K562 (cell line): Measurements from ENCODE around the gene TNFAIP3. TPM values are rescaled to one million over a fixed set of nuclear protein-coding genes. Genes with fewer than 3 reads are reported as not detected.

Source experiments
- CBX5 ChIP-seq: IDR thresholded peaks from 2 replicates; pipeline ENCODE4 v1.6.1; 2014; ENCODE audit warnings: low read depth, borderline replicate concordance
- EGR1 ChIP-seq: fragments of 450-650 bp; conservative IDR thresholded peaks from 2 replicates; pipeline ENCODE4 v1.6.1; 2017; ENCODE audit warnings: mild to moderate bottlenecking
- FOSL1 ChIP-seq: fragments of 200-800 bp; sonication (Bioruptor generic); conservative IDR thresholded peaks from 2 replicates; pipeline ENCODE4 v1.6.1; 2016; ENCODE audit warnings: missing genetic modification characterization, missing compliant biosample characterization
- FOXJ2 ChIP-seq: fragments of 200-800 bp; sonication (Bioruptor generic); IDR thresholded peaks from 2 replicates; pipeline ENCODE4 v1.6.1; 2016; ENCODE audit warnings: missing genetic modification characterization, missing compliant biosample characterization
- FOXJ3 ChIP-seq: sonication (generic); formaldehyde crosslinking; IDR thresholded peaks from 2 replicates; pipeline ENCODE4 v1.4.0; 2020; ENCODE audit warnings: mild to moderate bottlenecking, missing genetic modification reagents
- PML ChIP-seq: IDR thresholded peaks from 2 replicates; pipeline ENCODE4 v1.6.1; 2012; ENCODE audit warnings: low read length, inconsistent platforms
- ZNF76 ChIP-seq: fragments of 250-450 bp; sonication (Bioruptor Pico); IDR thresholded peaks from 2 replicates; pipeline ENCODE4 v1.4.0; 2020; ENCODE audit warnings: mild to moderate bottlenecking, moderate library complexity, borderline replicate concordance
- polyA plus RNA-seq, 8 experiments: library from polyadenylated mRNA; depleted of rRNA in 4 of 8; stranded (reverse) in 5 of 8; unstranded in 3 of 8; fragments of >200 nt; fragmentation: Nextera tagmentation in 2 of 8; fragmentation: Illumina TruSeq in 1 of 8; extraction: Ambion mirVana in 2 of 8; extraction: Trizol in 1 of 8; gene quantifications; 2 replicates each; pipeline versions ENCODE4 v1.2.1 to v1.2.3, GENCODE V29; 2011 to 2014; ENCODE audit warnings: inconsistent platforms in 1 of 8, missing spikeins in 1 of 8
- total RNA-seq, 7 experiments: library from RNA; depleted of rRNA in 6 of 7; stranded (reverse); fragments of >200 nt in 6 of 7; fragmentation: Illumina TruSeq in 2 of 7; extraction: Trizol in 2 of 7; gene quantifications; 2 replicates each; pipeline versions ENCODE4 v1.2.1 to v1.2.3, GENCODE V29; 2011 to 2021; ENCODE audit warnings: low replicate concordance in 1 of 7
- TF ChIP-seq, protein P1 (sequence below), 2 experiments: fragments of 150-350 bp in 1 of 2; IDR thresholded peaks; 2 replicates each; pipeline ENCODE4 v1.6.1; 2012 to 2016; ENCODE audit warnings: low read depth in 2 of 2, low read length in 2 of 2, mild to moderate bottlenecking in 1 of 2, moderate library complexity in 1 of 2
- TF ChIP-seq, protein P2 (sequence below): fragments of 250-450 bp; sonication (Bioruptor Pico); IDR thresholded peaks from 2 replicates; pipeline ENCODE4 v1.8.0; 2022; ENCODE audit warnings: inconsistent platforms
- TF ChIP-seq, protein P3 (sequence below): fragments of 250-450 bp; sonication (Bioruptor Pico); IDR thresholded peaks from 2 replicates; pipeline ENCODE4 v1.5.0; 2021; ENCODE audit warnings: mild to moderate bottlenecking, moderate library complexity
- TF ChIP-seq, protein P4 (sequence below), 2 experiments: IDR thresholded peaks; 2 replicates each; pipeline ENCODE4 v1.6.1; 2011; ENCODE audit warnings: borderline replicate concordance in 1 of 2, control low read depth in 1 of 2, low read depth in 1 of 2, low read length in 1 of 2, mild to moderate bottlenecking in 1 of 2, mixed read lengths in 1 of 2, moderate library complexity in 1 of 2; ENCODE audit not compliant: insufficient read depth in 1 of 2, insufficient read length in 1 of 2, poor library complexity in 1 of 2, severe bottlenecking in 1 of 2; ENCODE audit errors: extremely low read depth in 1 of 2

The TNFAIP3 gene
- total and polyA plus RNA-seq, 9 of the 15 experiments (the other 6 are each of a cell fraction or from before 2014, with no cell fraction given), result 0.79 to 17.0 (median 6.4) TPM

DNA sequence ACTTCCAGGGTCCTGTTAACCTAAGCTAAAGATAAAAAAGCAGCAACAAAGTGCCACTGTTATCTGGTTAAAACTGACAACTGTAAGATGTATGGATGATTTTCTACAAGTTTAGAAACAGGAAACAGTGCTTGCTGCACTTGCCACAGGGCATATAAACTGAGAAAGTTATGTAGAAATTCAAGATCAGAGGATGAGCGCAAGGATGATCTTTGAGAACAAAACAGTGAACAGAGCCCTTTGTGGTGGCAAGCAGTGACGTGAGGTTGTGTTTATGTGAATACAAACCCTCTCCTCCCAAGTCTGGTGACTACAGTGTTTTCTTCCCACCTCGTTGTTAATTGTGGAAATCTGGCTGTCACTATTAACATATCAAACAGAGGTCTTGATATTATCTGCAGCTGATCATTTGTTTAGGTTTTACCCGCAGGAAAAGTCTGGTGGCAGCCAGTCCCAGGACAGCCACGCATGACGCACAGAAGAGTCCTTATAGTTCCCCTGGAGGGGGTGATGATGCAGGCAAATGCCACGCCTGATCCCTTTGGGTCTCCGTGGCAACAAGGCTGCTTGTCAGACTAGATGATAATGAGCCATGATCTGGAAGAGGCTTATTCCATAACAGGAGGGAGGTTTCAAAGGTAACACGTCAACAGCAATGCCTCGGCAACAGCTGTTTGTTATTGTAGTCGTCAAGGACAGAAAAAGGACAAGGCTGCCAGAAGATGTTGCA lies 43.1 kb upstream of the TNFAIP3 start (continued):
- TF ChIP-seq, protein P1, sequence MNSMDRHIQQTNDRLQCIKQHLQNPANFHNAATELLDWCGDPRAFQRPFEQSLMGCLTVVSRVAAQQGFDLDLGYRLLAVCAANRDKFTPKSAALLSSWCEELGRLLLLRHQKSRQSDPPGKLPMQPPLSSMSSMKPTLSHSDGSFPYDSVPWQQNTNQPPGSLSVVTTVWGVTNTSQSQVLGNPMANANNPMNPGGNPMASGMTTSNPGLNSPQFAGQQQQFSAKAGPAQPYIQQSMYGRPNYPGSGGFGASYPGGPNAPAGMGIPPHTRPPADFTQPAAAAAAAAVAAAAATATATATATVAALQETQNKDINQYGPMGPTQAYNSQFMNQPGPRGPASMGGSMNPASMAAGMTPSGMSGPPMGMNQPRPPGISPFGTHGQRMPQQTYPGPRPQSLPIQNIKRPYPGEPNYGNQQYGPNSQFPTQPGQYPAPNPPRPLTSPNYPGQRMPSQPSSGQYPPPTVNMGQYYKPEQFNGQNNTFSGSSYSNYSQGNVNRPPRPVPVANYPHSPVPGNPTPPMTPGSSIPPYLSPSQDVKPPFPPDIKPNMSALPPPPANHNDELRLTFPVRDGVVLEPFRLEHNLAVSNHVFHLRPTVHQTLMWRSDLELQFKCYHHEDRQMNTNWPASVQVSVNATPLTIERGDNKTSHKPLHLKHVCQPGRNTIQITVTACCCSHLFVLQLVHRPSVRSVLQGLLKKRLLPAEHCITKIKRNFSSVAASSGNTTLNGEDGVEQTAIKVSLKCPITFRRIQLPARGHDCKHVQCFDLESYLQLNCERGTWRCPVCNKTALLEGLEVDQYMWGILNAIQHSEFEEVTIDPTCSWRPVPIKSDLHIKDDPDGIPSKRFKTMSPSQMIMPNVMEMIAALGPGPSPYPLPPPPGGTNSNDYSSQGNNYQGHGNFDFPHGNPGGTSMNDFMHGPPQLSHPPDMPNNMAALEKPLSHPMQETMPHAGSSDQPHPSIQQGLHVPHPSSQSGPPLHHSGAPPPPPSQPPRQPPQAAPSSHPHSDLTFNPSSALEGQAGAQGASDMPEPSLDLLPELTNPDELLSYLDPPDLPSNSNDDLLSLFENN (IDR thresholded peaks at IDR 0.05; ENCODE audit: low read depth in 2 of 2, low read length in 2 of 2), result no peak
- TF ChIP-seq, protein P2, sequence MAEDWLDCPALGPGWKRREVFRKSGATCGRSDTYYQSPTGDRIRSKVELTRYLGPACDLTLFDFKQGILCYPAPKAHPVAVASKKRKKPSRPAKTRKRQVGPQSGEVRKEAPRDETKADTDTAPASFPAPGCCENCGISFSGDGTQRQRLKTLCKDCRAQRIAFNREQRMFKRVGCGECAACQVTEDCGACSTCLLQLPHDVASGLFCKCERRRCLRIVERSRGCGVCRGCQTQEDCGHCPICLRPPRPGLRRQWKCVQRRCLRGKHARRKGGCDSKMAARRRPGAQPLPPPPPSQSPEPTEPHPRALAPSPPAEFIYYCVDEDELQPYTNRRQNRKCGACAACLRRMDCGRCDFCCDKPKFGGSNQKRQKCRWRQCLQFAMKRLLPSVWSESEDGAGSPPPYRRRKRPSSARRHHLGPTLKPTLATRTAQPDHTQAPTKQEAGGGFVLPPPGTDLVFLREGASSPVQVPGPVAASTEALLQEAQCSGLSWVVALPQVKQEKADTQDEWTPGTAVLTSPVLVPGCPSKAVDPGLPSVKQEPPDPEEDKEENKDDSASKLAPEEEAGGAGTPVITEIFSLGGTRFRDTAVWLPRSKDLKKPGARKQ (CRISPR knock-in tag), result no peak
- TF ChIP-seq, protein P3, sequence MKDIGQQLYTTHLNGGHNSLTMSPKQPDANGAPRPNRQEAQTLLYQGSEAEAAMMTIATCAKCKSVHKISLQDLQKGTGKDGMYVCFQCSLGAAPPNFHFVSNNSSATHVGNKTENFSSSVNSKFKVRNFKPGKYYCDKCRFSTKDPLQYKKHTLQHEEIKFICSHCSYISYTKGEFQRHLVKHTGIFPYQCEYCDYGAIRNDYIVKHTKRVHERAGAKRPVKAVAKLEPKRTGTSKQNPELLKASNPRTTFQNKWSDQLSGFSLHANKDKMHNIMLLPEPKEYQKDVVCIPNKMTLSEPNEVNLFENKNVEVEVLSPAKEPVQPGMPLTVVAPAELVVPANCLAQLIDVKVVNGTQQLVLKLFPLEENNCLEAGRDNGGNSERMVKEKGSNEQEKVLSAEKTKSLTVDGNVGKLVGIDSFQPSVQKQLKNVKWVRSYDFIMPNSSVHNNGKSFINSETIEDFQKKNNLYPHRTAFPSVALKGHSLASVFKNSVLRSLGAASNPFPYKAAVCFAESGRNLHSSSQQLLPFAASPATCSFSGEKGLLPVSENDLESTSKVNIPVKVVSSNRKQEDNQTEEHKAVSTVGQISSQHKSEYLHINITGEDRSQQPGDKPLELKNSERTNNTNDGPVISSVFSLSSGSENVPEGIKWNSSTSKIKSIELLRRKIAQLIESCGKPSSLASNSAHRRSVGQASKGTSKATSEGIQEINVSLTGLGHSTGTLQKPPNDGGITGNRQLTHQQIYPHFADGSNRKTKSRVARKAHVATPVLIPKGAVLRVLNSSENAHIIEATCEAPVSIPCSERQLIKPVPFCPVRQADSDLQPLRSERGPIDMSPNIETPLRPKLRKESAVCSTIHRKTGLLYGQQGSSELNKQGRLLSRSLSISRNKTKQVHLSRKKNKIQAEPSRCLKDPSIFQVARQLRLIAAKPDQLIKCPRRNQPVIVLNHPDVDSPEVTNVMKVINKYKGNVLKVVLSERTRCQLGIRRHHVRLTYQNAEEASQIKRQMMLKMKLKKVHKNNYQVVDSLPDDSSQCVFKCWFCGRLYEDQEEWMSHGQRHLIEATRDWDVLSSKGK, result no peak
- TF ChIP-seq CBX5 (no peak), FOXJ2 (tag) (peak; percentile 99), FOXJ3 (peak; percentile 80; the same call in 1 of the 2 replicates), PML (no peak), FOSL1 (tag) (peak; percentile 65), ZNF76 (CRISPR knock-in tag) (no peak), EGR1 (no peak)
- TF ChIP-seq, protein P4, sequence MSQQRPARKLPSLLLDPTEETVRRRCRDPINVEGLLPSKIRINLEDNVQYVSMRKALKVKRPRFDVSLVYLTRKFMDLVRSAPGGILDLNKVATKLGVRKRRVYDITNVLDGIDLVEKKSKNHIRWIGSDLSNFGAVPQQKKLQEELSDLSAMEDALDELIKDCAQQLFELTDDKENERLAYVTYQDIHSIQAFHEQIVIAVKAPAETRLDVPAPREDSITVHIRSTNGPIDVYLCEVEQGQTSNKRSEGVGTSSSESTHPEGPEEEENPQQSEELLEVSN (IDR thresholded peaks at IDR 0.05; ENCODE audit: borderline replicate concordance in 1 of 2, extremely low read depth in 1 of 2, insufficient read depth in 1 of 2, insufficient read length in 1 of 2, low read depth in 1 of 2, low read length in 1 of 2, poor library complexity in 1 of 2, severe bottlenecking in 1 of 2), result no peak
